Tibial nerve (tissue), 4 donors: Measurements from ENCODE around the gene NOTCH1.

Experiments
- CTCF ChIP-seq, 5 experiments: fragments of 200-600 bp in 3 of 5; fragments of 450-650 bp in 2 of 5; sonication (generic) in 3 of 5; IDR thresholded peaks; one replicate each; pipeline ENCODE4 v1.5.1; 2016 to 2019; ENCODE audit warnings: antibody characterized with exemption in 5 of 5, mild to moderate bottlenecking in 3 of 5, moderate library complexity in 2 of 5
- EP300 ChIP-seq, 2 donors: sonication (generic); formaldehyde crosslinking; IDR thresholded peaks; one replicate each; pipeline ENCODE4 v1.6.1; 2017; ENCODE audit warnings: antibody characterized with exemption in 2 of 2, mild to moderate bottlenecking in 1 of 2
- POLR2A ChIP-seq, 2 donors: fragments of 450-650 bp; IDR thresholded peaks; one replicate each; pipeline ENCODE4 v1.6.1; 2017; ENCODE audit warnings: antibody characterized with exemption in 2 of 2, mild to moderate bottlenecking in 2 of 2, moderate library complexity in 2 of 2

- TF ChIP-seq CTCF (IDR thresholded peaks at IDR 0.05) (no peak), POLR2A (IDR thresholded peaks at IDR 0.05) (no peak), EP300 (IDR thresholded peaks at IDR 0.05) (no peak)
These were observed 64.3 kb downstream of the NOTCH1 start for GRCh38 chr9:136481558-136481957.
